H9 (cell line): ENCODE data around the gene MAD1L1. TPM values are rescaled to one million over a fixed set of nuclear protein-coding genes. Genes with fewer than 3 reads are reported as not detected.

ENCODE experiments used
- DNase-seq: peaks from one replicate; pipeline ENCODE4 v3.0.0-alpha.2; 2017
- H2AFZ ChIP-seq: one replicate; pipeline ENCODE4 v1.6.1; 2013; ENCODE audit warnings: mild to moderate bottlenecking, low read length, control low read depth, moderate library complexity
- H2AK5ac ChIP-seq: 2 replicates; pipeline ENCODE4 v1.6.1; 2013; ENCODE audit warnings: low read length, control low read depth, mixed read lengths; ENCODE audit not compliant: insufficient read length
- H2BK120ac ChIP-seq: one replicate; pipeline ENCODE4 v1.6.1; 2013; ENCODE audit warnings: low read depth, mild to moderate bottlenecking, low read length, control low read depth, inconsistent platforms; ENCODE audit not compliant: poor library complexity, severe bottlenecking
- H2BK12ac ChIP-seq: 2 replicates; pipeline ENCODE4 v1.6.1; 2013; ENCODE audit warnings: low read length, control low read depth, mixed read lengths, low read depth; ENCODE audit not compliant: insufficient read length
- H2BK15ac ChIP-seq: 2 replicates; pipeline ENCODE4 v1.6.1; 2013; ENCODE audit warnings: low read depth, low read length, control low read depth
- H2BK20ac ChIP-seq: one replicate; pipeline ENCODE4 v1.6.1; 2013; ENCODE audit warnings: low read depth, mild to moderate bottlenecking, low read length, control low read depth, inconsistent platforms; ENCODE audit not compliant: poor library complexity, severe bottlenecking
- H2BK5ac ChIP-seq: 2 replicates; pipeline ENCODE4 v1.6.1; 2013; ENCODE audit warnings: low read length, control low read depth, mixed read lengths; ENCODE audit not compliant: insufficient read length
- H3K14ac ChIP-seq: 2 replicates; pipeline ENCODE4 v1.6.1; 2013; ENCODE audit warnings: low read length, control low read depth; ENCODE audit not compliant: insufficient read depth
- H3K18ac ChIP-seq: 2 replicates; pipeline ENCODE4 v1.6.1; 2013; ENCODE audit warnings: low read depth, mild to moderate bottlenecking, mixed read lengths, low read length, control low read depth; ENCODE audit not compliant: insufficient read length
- H3K23ac ChIP-seq: 2 replicates; pipeline ENCODE4 v1.6.1; 2013; ENCODE audit warnings: low read length, control low read depth, mixed read lengths, low read depth; ENCODE audit not compliant: insufficient read length
- H3K23me2 ChIP-seq: 2 replicates; pipeline ENCODE4 v1.6.1; 2013; ENCODE audit warnings: low read depth, mild to moderate bottlenecking, mixed read lengths, low read length, control low read depth; ENCODE audit not compliant: insufficient read length, poor library complexity, severe bottlenecking
- H3K27ac ChIP-seq: 2 replicates; pipeline ENCODE4 v1.5.1; 2013; ENCODE audit warnings: low read length, control low read depth, mixed read lengths, low read depth; ENCODE audit not compliant: insufficient read length
- H3K27me3 ChIP-seq: 2 replicates; pipeline ENCODE4 v1.6.1; 2013; ENCODE audit warnings: low read length, control low read depth, inconsistent platforms; ENCODE audit not compliant: insufficient read depth
- H3K4ac ChIP-seq: 2 replicates; pipeline ENCODE4 v1.6.1; 2013; ENCODE audit warnings: low read depth, mild to moderate bottlenecking, control low read depth, inconsistent platforms, low read length, moderate library complexity
- H3K4me1 ChIP-seq: 2 replicates; pipeline ENCODE4 v1.6.1; 2013; ENCODE audit warnings: low read length, control low read depth, inconsistent platforms; ENCODE audit not compliant: insufficient read depth
- H3K4me2 ChIP-seq: 2 replicates; pipeline ENCODE4 v1.6.1; 2013; ENCODE audit warnings: low read length, control low read depth, mixed read lengths; ENCODE audit not compliant: insufficient read length, insufficient read depth
- H3K56ac ChIP-seq: 2 replicates; pipeline ENCODE4 v1.6.1; 2013; ENCODE audit warnings: low read depth, mild to moderate bottlenecking, mixed read lengths, low read length, control low read depth; ENCODE audit not compliant: insufficient read length
- H3K79me1 ChIP-seq: 2 replicates; pipeline ENCODE4 v1.6.1; 2013; ENCODE audit warnings: low read depth, mild to moderate bottlenecking, moderate library complexity, low read length, control low read depth, inconsistent platforms; ENCODE audit not compliant: insufficient read depth, poor library complexity, severe bottlenecking
- H3K79me2 ChIP-seq: 2 replicates; pipeline ENCODE4 v1.6.1; 2013; ENCODE audit warnings: low read length, control low read depth, inconsistent platforms; ENCODE audit not compliant: insufficient read depth
- H3K9ac ChIP-seq: 2 replicates; pipeline ENCODE4 v1.6.1; 2013; ENCODE audit warnings: low read length, control low read depth, mixed read lengths; ENCODE audit not compliant: insufficient read length; ENCODE audit errors: extremely low read depth
- H3K9me3 ChIP-seq: one replicate; pipeline ENCODE4 v1.6.1; 2013; ENCODE audit warnings: low read depth, low read length, inconsistent platforms; ENCODE audit not compliant: control insufficient read depth
- H3T11ph ChIP-seq: one replicate; pipeline ENCODE4 v1.6.1; 2013; ENCODE audit warnings: mild to moderate bottlenecking, low read length, control low read depth, inconsistent platforms
- H4K20me1 ChIP-seq: one replicate; pipeline ENCODE4 v1.6.1; 2013; ENCODE audit not compliant: control insufficient read depth, insufficient read length, insufficient read depth
- H4K5ac ChIP-seq: 2 replicates; pipeline ENCODE4 v1.6.1; 2013; ENCODE audit warnings: low read depth, mild to moderate bottlenecking, mixed read lengths, low read length, control low read depth; ENCODE audit not compliant: insufficient read length
- H4K8ac ChIP-seq: replicated peaks from 2 replicates; pipeline ENCODE4 v1.6.1; 2013; ENCODE audit warnings: low read length, control low read depth, mixed read lengths, low read depth; ENCODE audit not compliant: insufficient read length
- H4K91ac ChIP-seq: 2 replicates; pipeline ENCODE4 v1.6.1; 2013; ENCODE audit warnings: low read depth, mild to moderate bottlenecking, moderate library complexity, mixed read lengths, low read length, control low read depth; ENCODE audit not compliant: insufficient read length
- H3K27ac Mint-ChIP-seq, 3 experiments: 2 replicates in 2 of 3; 3 replicates in 1 of 3; pipeline ENCODE4 v1.8.0; 2020 to 2021; ENCODE audit warnings: mixed read lengths in 3 of 3, mild to moderate bottlenecking in 1 of 3, moderate library complexity in 1 of 3
- H3K27me3 Mint-ChIP-seq: 2 replicates; pipeline ENCODE4 v1.8.0; 2021; ENCODE audit warnings: low read depth, mild to moderate bottlenecking, moderate library complexity, mixed read lengths
- H3K36me3 Mint-ChIP-seq, 3 experiments: 2 replicates in 2 of 3; 3 replicates in 1 of 3; pipeline ENCODE4 v1.8.0; 2020 to 2021; ENCODE audit warnings: low read depth in 3 of 3, mixed read lengths in 3 of 3; ENCODE audit not compliant: insufficient read depth in 1 of 3
- H3K4me1 Mint-ChIP-seq, 2 experiments: 2 replicates each; pipeline ENCODE4 v1.8.0; 2020; ENCODE audit warnings: mixed read lengths in 2 of 2
- H3K4me3 Mint-ChIP-seq, 2 experiments: 2 replicates in 1 of 2; 3 replicates in 1 of 2; pipeline ENCODE4 v1.8.0; 2020 to 2021; ENCODE audit warnings: mild to moderate bottlenecking in 2 of 2, mixed read lengths in 2 of 2, moderate library complexity in 1 of 2
- H3K9me3 Mint-ChIP-seq, 2 experiments: 2 replicates in 1 of 2; 3 replicates in 1 of 2; pipeline ENCODE4 v1.8.0; 2020; ENCODE audit warnings: mild to moderate bottlenecking in 2 of 2, mixed read lengths in 2 of 2, moderate library complexity in 1 of 2
- CTCF ChIP-seq: fragments of 200-600 bp; sonication (generic); conservative IDR thresholded peaks from 3 replicates; pipeline ENCODE4 v1.8.0; 2021; ENCODE audit warnings: antibody characterized with exemption, mild to moderate bottlenecking
- WGBS: extraction: QIAGEN DNeasy Blood & Tissue Kit; methylation state at CpG from one replicate; pipeline ENCODE4 v1.1.7; 2013; ENCODE audit warnings: missing lambda C conversion rate, low lambda C conversion rate, mixed read lengths; ENCODE audit not compliant: insufficient read length; ENCODE audit errors: extremely low coverage; 5-methylcytosine and 5-hydroxymethylcytosine counted together
- total RNA-seq: library from RNA; stranded (reverse); gene quantifications from 2 replicates; pipeline ENCODE4 v1.2.1, GENCODE V29; 2021

MAD1L1 gene
- total RNA-seq, 1 experiment from 2014 or later, result 39.0 TPM

- Histone ChIP-seq H3K14ac (no peak overlapping the region; the same call in 1 of the 2 replicates), H3K4me2 (no peak overlapping the region), H3T11ph (no peak overlapping the region), H3K4me1 (no peaks in the 10 kb centered on the region), H3K4ac (no peak overlapping the region), H2BK20ac (no peak overlapping the region), H2BK120ac (no peak overlapping the region), H2BK15ac (no peak overlapping the region), H3K56ac (no peak overlapping the region), H4K5ac (no peak overlapping the region), H2AK5ac (no peak overlapping the region), H3K23me2 (no peaks in the 10 kb centered on the region), H3K79me1 (no peaks in the 10 kb centered on the region), H3K27ac (no peak overlapping the region), H3K27me3 (no peaks in the 10 kb centered on the region), H4K91ac (no peak overlapping the region), H2AFZ (no peak overlapping the region), H3K9me3 (no peaks in the 10 kb centered on the region), H2BK12ac (no peak overlapping the region), H3K23ac (no peak overlapping the region), H4K20me1 (no peaks in the 10 kb centered on the region), H3K9ac (no peak overlapping the region), H3K18ac (no peak overlapping the region), H4K8ac (no peak overlapping the region), H2BK5ac (no peak overlapping the region), H3K79me2 (no peaks in the 10 kb centered on the region)
- Mint-ChIP-seq H3K4me1 (no peaks in the 10 kb centered on the region), H3K9me3 (no peaks in the 10 kb centered on the region), H3K27ac (peak overlapping the region; percentile 40 to 93 (median 44); a peak in 3 of 7 replicates), H3K27me3 (no peaks in the 10 kb centered on the region), H3K36me3 (peaks cover 23 to 36% (median 34%) of the 10 kb centered on the region in 3 experiments), H3K4me3 (no peak overlapping the region)
- DNase-seq, result no peak
- WGBS, result no CpG with 5 or more reads among the region's 21 CpGs
- TF ChIP-seq CTCF, result no peak
Measured at GRCh38 chr7:2140216-2141020, 92.3 kb downstream of the MAD1L1 start.
